ENCODE measurements around the gene ICAM1. TPM values are rescaled to one million over a fixed set of nuclear protein-coding genes. Genes with fewer than 3 reads are reported as not detected.

Gene ICAM1
- total RNA-seq, 1 experiment from 2014 or later = 1.7 TPM

GRCh38 chr19:10315335-10316214 is 44.7 kb downstream of the ICAM1 start, which contains the start of gene FDX2:
Gene FDX2, minus strand, starts transcription at chr19:10316015. Its CDS starts 19 bp downstream, at chr19:10315996.
- ChIA-PET CTCF (interaction anchor here (0.7 kb wide), 1 partner anchor 56 kb away, joined by 4 read pairs; no protein-coding TSS in a partner anchor), POLR2A (ENCODE audit: low non-redundant PET) (interaction anchor here (0.8 kb wide), 1 partner anchor 27 kb away, joined by 3 read pairs; no protein-coding TSS in a partner anchor)
- no TSS peak for BruUV-seq (replicated peaks)
- Histone ChIP-seq H3K27ac (ENCODE audit: low read depth, low read length, poor library complexity, severe bottlenecking) (peak within 1 kb of the TSS; percentile 68), H3K9me3 (ENCODE audit: low read depth, low read length, poor library complexity, severe bottlenecking) (no peaks in the 10 kb centered on the region), H3K27me3 (replicated peaks; ENCODE audit: insufficient read depth, low read depth, low read length, poor library complexity) (no peaks in the 10 kb centered on the region), H3K36me3 (ENCODE audit: insufficient read depth, low read length, poor library complexity, severe bottlenecking) (peaks cover 37% of the 10 kb centered on the region), H3K4me1 (ENCODE audit: insufficient read depth, low read length, poor library complexity, severe bottlenecking) (peaks cover 5% of the 10 kb centered on the region), H3K4me3 (ENCODE audit: low read depth, low read length, poor library complexity, severe bottlenecking) (peak within 1 kb of the TSS; percentile 75)
- TF ChIP-seq EZH2 (IDR thresholded peaks at IDR 0.05; ENCODE audit: borderline replicate concordance, low read depth, low read length, poor library complexity, severe bottlenecking) = no peak
- TF ChIP-seq, protein P1, sequence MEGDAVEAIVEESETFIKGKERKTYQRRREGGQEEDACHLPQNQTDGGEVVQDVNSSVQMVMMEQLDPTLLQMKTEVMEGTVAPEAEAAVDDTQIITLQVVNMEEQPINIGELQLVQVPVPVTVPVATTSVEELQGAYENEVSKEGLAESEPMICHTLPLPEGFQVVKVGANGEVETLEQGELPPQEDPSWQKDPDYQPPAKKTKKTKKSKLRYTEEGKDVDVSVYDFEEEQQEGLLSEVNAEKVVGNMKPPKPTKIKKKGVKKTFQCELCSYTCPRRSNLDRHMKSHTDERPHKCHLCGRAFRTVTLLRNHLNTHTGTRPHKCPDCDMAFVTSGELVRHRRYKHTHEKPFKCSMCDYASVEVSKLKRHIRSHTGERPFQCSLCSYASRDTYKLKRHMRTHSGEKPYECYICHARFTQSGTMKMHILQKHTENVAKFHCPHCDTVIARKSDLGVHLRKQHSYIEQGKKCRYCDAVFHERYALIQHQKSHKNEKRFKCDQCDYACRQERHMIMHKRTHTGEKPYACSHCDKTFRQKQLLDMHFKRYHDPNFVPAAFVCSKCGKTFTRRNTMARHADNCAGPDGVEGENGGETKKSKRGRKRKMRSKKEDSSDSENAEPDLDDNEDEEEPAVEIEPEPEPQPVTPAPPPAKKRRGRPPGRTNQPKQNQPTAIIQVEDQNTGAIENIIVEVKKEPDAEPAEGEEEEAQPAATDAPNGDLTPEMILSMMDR (conservative IDR thresholded peaks at IDR 0.05; ENCODE audit: low read depth, low read length) = no peak
- DNase-seq (ENCODE audit: low spot score) = peak; percentile 90
- intact Hi-C loops (cut with micrococcal nuclease; ENCODE audit: unreplicated experiment) = no loop called here

- Histone ChIP-seq H3K9me3 (ENCODE audit: low read depth, low read length, poor library complexity, severe bottlenecking) (no peaks in the 10 kb centered on the region), H3K4me3 (ENCODE audit: low read depth, low read length, poor library complexity, severe bottlenecking) (peak overlapping the region; percentile 75), H3K36me3 (ENCODE audit: insufficient read depth, low read length, poor library complexity, severe bottlenecking) (peaks cover 45% of the 10 kb centered on the region), H3K27ac (ENCODE audit: low read depth, low read length, poor library complexity, severe bottlenecking) (peak overlapping the region; percentile 68), H3K4me1 (ENCODE audit: insufficient read depth, low read length, poor library complexity, severe bottlenecking) (peaks cover 5% of the 10 kb centered on the region), H3K27me3 (replicated peaks; ENCODE audit: insufficient read depth, low read depth, low read length, poor library complexity) (no peaks in the 10 kb centered on the region)
- no peak for DNase-seq (ENCODE audit: low spot score)
- ChIA-PET POLR2A (ENCODE audit: low non-redundant PET) (no interaction called here), CTCF (no interaction called here)
- no peak for TF ChIP-seq EZH2 (IDR thresholded peaks at IDR 0.05; ENCODE audit: borderline replicate concordance, low read depth, low read length, poor library complexity, severe bottlenecking)
- TF ChIP-seq, protein P1 (conservative IDR thresholded peaks at IDR 0.05; ENCODE audit: low read depth, low read length) = no peak
- intact Hi-C loops (cut with micrococcal nuclease; ENCODE audit: unreplicated experiment) = no loop called here
- BruUV-seq (replicated peaks) = TSS peak; percentile 64
Observed at GRCh38 chr19:10316229-10317044, 45.5 kb downstream of the ICAM1 start.

DNA sequence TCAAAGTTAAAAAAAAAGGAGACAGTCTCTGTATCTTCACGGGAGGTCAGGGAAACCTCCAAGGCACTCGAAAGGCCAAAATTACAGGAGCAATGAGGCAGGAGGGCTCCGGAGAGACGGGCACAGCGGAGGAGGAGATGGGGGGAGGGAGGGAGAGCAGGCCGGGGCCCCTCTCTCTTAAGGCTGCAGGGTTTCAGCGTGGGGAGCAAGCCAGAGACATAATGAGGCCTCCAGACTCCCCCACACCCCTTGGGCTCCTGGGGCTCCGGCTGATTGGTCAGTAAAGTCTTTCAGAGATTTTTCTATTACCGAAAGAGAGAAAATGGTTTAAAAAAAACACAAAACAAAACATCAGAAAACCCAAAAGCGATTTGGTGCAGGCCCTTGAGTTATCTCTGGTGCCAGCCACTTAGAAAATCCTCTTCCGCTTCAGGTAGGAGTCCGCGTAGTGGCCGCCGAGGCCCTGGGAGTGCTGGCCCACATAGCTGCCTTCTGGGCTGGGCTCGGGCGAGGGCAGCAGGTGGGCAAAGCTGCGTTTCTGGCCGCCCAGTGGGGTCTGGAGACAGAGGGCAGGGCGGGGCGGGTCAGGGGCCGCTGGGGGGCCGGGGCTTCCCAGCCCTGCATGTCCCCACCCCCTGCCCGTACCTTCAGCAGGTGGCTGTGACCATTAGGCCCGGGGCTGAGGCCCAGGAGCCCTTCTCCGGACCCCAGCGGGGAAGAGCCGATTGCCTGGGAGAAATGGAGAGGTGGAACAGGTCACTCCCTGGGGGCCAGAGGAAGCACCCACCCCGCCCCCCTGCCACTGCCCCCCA is 46.3 kb downstream of the ICAM1 start:
- TF ChIP-seq, protein P1 (conservative IDR thresholded peaks at IDR 0.05; ENCODE audit: low read depth, low read length) = no peak
- no peak for TF ChIP-seq EZH2 (IDR thresholded peaks at IDR 0.05; ENCODE audit: borderline replicate concordance, low read depth, low read length, poor library complexity, severe bottlenecking)
- H3K9me3 ChIP-seq (ENCODE audit: low read depth, low read length, poor library complexity, severe bottlenecking) = no peaks in the 10 kb centered on the region
- no peak for DNase-seq (ENCODE audit: low spot score)
- POLR2A ChIA-PET (ENCODE audit: low non-redundant PET) = no interaction called here
- intact Hi-C loops (cut with micrococcal nuclease; ENCODE audit: unreplicated experiment) = no loop called here
- CTCF ChIA-PET = no interaction called here
- peaks cover 53% of the 10 kb centered on the region for H3K36me3 ChIP-seq (ENCODE audit: insufficient read depth, low read length, poor library complexity, severe bottlenecking)
- H3K4me3 ChIP-seq (ENCODE audit: low read depth, low read length, poor library complexity, severe bottlenecking) = no peak overlapping the region
- no peak overlapping the region for H3K27ac ChIP-seq (ENCODE audit: low read depth, low read length, poor library complexity, severe bottlenecking)
- H3K27me3 ChIP-seq (replicated peaks; ENCODE audit: insufficient read depth, low read depth, low read length, poor library complexity) = no peaks in the 10 kb centered on the region
- H3K4me1 ChIP-seq (ENCODE audit: insufficient read depth, low read length, poor library complexity, severe bottlenecking) = peaks cover 5% of the 10 kb centered on the region
- BruUV-seq (replicated peaks) = no TSS peak
